Kidney glomerular epithelial cell (primary cell): ENCODE data around the gene MYO10.
"Not testable (repeated sequence)": the region's sequence is repeated elsewhere in the genome, so short reads cannot be mapped to it uniquely, and the experiment has no call there.

Source experiments
- DNase-seq: peaks from one replicate; lab custom pipeline; 2025; lab: John Stamatoyannopoulos, UW

MYO10 gene

GRCh38 chr5:16862777-16863176 is 73.3 kb downstream of the MYO10 start:
- DNase-seq, result no peak

- DNase-seq, result no peak
Observed at GRCh38 chr5:16859346-16859745, 76.7 kb downstream of the MYO10 start.

DNA sequence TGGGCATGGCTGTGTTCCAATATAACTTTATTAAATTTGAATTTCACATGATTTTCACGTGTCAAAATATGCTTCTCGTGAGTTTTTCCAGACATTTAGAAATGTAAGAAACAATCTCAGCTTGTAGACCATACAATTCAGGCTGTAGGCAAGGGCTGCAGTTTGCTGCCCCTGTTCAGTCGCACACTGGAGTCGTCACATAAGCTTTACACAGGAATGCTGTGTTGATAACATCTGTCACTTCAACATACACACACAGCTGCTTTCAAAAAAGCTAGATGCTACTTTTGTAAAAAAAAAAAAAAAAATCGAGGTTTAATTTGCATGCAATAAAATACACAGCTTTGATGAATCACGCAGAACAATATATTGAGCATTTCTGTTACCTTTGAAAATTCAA is 77.9 kb downstream of the MYO10 start:
- no peak for DNase-seq

DNA sequence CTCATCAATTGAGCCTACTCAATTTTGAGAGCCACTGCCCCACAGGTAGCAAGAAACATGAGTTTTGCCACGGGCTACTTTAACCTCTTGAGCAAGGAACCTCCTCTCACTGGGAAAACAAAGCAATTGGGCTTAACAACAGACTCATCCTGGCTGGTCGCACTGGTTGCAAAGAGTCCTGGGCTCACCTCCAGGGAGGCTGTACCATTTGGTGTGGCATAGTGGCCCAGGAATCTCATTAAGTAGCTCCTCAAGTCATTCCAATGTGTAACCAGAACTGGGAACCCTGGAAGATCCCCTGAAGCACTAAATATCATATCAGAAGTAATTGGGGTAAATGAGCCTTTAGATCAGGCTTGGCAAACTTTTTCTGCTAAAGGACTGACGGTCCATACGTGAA is 78.5 kb downstream of the MYO10 start:
- DNase-seq, result no peak

GRCh38 chr5:16856531-16856930 is 79.6 kb downstream of the MYO10 start:
- DNase-seq, result peak; percentile 23

DNA sequence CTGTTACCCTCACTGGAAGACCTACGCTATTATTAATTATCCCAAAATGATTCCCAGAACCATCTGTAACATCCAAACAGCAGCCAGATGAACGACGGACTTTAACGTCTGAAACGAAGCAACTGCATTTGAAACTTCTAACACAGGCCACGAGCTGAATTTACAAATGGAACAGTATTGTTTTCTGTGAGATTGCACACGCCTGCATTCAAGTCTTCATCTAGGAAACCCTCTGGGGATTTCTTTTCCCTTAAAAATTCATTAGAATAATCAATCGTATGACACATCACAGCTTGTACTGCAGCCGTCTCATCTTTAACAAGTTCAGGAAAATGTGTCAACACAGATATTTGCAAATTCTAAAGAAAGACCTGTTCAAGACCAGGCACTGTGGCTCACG is 80.2 kb downstream of the MYO10 start:
- no peak for DNase-seq

DNA sequence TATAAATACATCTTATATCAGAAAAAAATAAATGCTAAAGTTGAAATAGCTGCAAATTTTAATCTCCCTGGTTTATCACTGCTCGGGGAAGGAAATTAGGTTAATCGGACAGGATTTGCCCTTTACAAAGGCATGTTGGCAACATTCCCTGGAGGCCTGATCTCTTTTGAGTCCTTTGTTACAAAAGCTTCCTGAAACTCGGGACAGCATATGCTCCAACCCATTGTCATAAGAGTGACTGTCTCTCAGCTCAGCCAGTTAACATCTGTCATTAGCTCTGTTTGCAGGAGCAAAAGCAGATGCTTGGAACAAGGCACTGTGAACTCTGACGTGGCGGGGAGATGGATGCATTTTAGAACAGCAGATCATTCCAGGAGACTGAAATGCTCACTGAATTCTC is 80.6 kb downstream of the MYO10 start:
- DNase-seq, result no peak

GRCh38 chr5:16854351-16854750 is 81.7 kb downstream of the MYO10 start:
- DNase-seq, result no peak

DNA sequence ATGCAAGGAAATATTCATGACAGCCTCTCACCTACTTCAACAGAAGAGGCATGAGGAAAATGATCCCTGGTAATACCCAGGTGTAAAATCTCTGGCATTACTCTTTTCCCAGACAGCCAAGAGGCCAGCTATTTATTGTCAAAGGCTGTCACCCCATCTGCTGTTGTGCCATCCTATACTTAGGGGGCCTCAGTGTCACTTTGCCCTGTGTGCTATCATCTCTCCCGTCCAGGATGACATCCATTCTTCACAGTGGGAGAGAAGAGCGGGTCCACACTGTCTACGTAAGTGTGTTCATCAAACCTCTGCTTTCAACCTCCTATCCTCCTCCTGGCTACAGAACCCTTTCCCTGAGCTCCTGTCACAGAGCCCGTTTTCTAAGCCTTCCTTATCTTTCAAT is 82.6 kb downstream of the MYO10 start:
- no peak for DNase-seq

- DNase-seq, result no peak
Observed at GRCh38 chr5:16852251-16853005, 83.7 kb downstream of the MYO10 start.

- DNase-seq, result no peak
Observed at GRCh38 chr5:16849775-16850174, 86.3 kb downstream of the MYO10 start.

GRCh38 chr5:16849181-16849580 is 86.9 kb downstream of the MYO10 start:
- no peak for DNase-seq

DNA sequence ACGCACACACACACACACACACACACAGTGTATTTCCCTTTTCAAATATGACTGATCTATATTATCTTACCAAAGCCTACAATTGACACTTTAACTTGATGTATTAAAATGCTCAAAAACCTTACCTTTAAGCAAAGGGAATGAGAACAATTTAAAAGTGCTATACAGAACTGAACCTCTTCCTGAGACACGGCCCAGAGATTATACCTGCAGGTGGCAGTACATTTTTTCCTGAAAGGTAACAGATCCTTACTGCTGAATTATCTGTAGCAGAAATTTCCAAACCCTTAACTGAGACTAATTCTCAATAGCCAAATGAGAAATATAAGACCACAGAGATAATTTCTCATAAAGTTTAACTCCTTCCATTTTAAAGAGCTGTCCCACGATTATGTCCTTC is 91.1 kb downstream of the MYO10 start:
- DNase-seq, result no peak

DNA sequence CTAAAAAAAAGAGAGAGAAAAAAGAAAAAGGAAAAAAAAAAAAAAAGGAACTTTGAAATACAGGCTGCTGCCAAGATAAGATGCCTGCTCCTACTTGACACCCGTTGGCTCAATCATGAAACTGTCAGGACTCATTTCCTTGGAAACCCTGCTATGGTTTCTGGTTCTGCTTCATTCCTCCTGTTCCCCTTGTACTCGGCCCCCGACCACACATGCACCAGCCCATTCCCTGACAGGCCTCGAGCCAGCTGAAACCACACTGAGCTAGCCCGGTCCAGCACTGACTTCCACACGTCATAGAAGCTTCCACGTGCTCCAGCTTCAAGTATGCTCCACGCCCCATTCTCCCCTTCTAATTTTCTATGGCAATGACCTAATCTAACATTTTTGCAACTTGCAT is 93.2 kb downstream of the MYO10 start:
- no peak for DNase-seq

GRCh38 chr5:16841416-16841815 is 94.7 kb downstream of the MYO10 start:
- no peak for DNase-seq

DNA sequence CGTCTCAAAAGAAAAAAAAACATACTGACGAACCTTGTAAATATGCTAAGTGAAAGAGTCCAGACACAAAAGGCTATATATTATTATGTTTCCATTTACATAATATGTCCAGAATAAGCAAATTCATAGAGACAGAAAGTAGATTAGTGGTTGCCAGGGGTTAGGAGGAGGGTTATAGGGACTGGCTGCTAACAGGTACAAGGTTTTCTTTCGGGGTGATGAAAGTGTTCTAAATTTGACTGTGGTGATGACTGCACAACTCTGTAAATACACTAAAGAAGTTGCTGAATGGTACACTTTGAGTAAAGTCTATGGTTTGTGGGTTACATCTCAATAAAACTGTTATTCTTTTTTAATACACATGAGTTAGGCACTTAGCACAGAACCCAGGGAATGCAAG is 98.8 kb downstream of the MYO10 start:
- no peak for DNase-seq

GRCh38 chr5:16834029-16834428 is 102.1 kb downstream of the MYO10 start:
- no peak for DNase-seq

DNA sequence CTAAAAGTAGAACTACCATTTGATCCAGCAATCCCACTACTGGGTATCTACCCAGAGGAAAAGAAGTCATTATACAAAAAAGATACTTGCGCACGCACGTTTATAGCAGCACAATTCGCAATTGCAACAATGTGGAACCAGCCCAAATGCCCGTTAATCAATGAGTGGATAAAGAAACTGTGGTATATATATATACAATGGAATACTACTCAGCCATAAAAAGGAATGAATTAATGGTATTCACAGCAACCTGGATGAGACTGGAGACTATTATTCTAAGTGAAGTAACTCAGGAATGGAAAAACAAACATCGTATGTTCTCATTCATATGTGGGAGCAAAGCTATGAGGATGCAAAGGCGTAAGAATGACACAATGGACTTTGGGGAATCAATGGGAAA is 104.8 kb downstream of the MYO10 start:
- DNase-seq, result not testable (repeated sequence)

DNA sequence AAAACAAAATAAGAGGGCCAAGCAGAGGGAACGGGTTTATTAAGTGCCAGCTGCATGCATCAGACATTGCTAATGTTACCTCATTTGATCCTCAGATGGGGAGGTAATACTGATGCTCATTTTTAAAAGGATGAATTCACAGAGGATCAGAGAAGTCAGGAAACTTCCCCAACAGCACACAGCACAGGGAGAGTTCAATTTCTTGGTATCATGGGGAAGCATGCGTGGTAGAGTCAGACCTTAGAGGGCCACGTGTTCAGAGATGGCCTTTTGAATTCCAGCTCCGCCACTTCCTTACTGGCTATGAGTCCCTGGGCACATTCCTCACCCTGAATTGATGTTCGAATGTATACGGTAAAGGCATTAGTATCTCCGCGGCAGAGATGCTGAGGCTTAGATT is 108.3 kb downstream of the MYO10 start:
- no peak for DNase-seq

- DNase-seq, result no peak
Observed at GRCh38 chr5:16826379-16827125, 109.5 kb downstream of the MYO10 start.

DNA sequence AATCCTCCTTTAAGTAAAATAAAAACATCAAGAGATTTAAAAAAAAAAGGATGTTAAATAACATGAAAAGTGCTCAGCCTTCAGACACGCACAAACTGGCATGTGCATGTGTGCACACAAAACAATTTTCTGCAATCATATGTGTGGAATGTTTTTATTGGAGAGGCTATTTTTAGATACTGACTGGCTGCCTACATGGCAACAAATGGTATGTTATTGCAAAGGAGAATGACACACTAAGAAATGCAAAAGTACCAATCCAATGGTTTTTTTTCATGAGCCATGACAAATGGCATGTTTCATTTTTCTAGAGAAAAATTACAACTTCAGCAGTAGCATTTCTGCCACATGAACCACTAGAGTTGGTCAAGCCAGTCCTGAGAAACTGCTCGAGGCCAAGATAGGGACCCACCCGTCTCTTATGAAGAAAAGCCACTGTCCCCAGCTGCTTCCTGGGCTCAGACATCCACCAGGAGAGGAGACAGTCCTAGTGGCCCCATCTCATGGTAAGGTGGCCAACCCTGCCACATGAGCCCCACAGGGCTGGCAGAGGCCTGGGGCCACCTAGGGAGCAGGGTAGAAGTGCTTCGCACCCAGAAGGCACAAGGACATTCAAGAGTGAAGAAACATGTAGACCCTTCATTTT is 116.4 kb downstream of the MYO10 start:
- peak; percentile 69 for DNase-seq

GRCh38 chr5:16815432-16815831 is 120.7 kb downstream of the MYO10 start:
- no peak for DNase-seq

GRCh38 chr5:16812911-16813310 is 123.2 kb downstream of the MYO10 start:
- peak; percentile 73 for DNase-seq
